ENCODE results near the gene IDNK.

- TF ChIP-seq CTCF (IDR thresholded peaks at IDR 0.05) (no peak), POLR2A (IDR thresholded peaks at IDR 0.05) (no peak)
Observed at GRCh38 chr9:83662933-83663332, 40.0 kb downstream of the IDNK start.
